OCI-LY3 (cell line): Measurements from ENCODE around the gene C1QTNF6.
A peak's percentile ranks its signal among the peaks of the same experiment; 100 is the strongest.

Source experiments
- CTCF ChIP-seq: fragments of 200-600, 300-600 bp; sonication (generic); IDR thresholded peaks from 2 replicates; pipeline ENCODE4 v1.5.1; 2014; ENCODE audit warnings: antibody characterized with exemption, low read length, low read depth
- EZH2phosphoT487 ChIP-seq: fragments of 200-600 bp; shearing (Covaris generic); IDR thresholded peaks from 2 replicates; pipeline ENCODE4 v1.6.1; 2018; ENCODE audit warnings: antibody characterized with exemption, mixed run types, low read depth

DNA sequence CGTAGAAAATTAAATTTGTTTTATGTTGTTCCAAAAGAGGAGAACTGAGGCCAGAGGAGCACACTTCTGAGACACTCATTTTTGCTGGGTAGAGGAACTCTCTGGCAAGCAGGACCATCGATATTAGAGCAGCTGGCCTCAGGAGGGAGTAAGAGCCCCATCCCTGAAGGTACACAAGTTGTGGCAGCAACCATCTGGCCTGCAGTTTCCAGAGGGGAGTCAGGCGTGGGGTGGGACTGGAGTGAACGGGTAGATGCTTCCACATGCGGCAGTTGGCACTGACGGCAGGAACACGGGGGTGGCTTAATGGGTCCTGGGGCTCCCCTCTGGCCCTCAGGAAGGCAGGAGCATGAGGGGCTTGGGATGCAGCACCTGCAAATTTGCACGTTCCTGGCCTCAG is 37.4 kb upstream of the C1QTNF6 start:
- TF ChIP-seq EZH2phosphoT487 (no peak), CTCF (peak; percentile 51)
